CD4-positive, alpha-beta T cell treated with Interleukin-6 for 4 hours (primary cell): ENCODE results near the gene METTL26.

Experiments
- DNase-seq: peaks from one replicate; pipeline ENCODE4 v3.0.0-alpha.2; 2020; ENCODE audit warnings: mixed read lengths

METTL26 gene

DNA sequence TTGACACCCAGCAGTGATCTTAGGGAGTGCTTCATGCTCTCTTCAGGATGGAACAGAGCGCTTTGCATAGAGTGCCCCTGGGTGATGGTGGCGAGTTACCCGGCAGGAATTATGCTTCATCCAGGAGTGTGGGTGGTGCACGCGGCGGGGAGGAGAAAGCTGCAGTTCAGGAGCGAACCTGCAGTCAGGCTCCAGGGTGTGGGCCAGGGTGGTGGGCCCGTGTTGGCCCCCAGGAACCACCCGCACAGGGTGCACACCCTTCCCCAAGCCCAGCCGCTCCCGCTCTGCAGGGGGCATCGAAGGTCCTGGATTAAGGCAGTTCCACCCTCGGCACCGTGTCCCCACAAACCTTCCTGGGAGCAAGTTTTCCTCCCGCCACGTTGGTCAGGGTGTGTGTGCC is 42.3 kb downstream of the METTL26 start:
- DNase-seq: no peak

DNA sequence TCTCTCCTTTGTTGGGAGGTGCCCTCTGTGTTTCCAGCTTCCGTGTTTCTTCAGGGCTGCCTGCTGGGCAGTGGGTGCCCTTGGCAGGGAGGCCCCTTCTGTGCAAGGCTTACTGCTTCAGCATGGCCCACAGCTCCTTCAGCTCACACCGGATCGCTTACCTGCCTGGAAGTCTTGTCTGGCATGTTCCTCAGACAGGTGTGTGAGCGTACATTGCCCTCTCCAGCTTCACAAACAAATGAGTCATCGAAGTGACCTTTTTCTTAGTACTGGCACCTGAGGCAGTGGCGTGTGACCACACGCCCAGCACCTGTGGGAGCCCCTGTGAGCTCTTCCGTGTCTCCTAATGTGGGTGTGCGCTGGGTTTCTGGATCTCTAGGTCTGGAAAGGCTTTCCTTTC is 42.7 kb downstream of the METTL26 start:
- no peak for DNase-seq

DNA sequence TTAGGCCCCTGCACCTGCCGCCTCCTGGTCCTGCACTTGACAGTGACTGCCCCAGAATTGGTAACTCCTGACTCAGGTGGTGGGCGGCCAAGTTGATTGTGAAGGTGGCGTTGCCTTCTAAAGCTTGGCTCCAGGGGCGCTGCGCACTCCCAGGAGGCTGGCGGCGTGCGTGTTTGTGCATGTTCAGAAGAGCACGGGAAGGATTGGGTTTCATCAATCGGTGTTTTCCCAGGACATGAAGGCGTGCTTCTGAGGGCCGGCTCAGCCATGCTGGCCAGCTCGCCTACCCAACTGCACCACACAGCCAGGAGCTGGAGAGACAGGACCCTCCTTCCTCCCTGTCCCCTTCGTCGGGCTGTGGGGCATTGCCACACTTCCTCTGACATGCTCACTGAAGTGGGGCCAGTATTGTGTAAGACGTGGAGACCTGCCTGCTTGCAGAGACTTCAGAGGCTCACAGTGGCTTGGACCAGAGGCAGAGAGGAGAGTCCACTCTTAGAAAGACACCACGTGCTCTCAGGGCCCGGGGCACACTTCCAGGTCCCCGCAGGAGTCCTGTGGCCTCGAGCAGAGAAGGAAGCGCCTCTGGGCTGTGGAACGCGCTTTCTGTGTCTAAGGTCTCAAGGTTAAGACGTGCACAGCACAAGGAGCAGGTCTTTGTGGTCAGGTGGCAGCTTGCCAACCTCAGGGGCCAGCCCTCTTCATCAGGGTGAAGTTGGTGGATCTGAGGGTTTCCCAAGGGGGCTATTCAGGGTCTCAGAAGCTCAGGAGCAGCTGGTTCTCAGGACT is 43.4 kb downstream of the METTL26 start:
- no peak for DNase-seq

DNA sequence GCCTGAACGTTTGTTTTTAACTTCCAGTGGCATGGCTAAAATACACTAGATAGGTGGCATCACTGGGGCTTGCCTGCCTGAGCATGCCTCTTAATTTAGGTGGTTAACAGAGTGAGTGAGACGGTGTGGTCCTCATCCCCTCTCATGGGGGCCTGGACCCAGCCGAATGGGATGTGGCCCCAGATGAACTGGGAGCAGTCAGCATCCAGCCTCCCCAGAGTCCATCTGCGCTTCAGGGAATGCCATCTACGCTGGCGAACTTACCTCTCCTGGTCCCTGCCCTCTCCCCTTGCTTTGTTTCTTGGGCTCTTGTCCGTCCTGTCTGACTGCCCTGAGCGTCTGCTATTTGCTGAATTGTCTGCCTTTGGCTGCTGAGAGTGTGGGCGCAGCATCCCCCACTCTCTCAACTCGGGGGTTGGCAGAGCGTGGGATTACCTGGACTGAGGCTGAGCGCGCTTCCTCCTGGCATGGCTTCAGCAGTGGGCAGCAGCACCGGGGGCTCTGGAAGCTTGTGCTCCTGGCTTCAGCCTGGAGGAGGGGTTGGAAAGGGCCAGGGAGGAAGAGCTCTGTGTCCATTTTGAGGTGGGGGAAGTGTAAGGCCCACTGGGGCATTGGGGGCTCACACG is 44.1 kb downstream of the METTL26 start:
- DNase-seq: no peak

DNA sequence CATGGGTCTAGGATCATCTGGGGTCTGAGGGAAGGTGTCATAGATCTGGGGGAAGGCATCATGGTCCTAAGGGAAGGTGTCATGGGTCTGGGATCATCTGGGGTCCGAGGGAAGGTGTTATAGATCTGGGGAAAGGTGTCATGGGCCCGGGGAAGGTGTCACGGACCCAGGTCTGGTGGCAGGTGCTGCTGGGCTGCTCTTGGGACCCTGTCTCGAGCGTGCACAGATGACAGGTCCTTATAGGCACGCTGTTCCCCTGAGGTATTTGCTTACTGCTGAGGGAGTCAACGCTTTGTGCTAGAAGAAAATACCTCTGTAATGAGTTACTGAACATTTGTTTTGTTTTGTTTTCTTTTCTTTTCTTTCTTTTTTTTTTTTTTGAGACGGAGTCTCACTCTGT is 44.9 kb downstream of the METTL26 start:
- DNase-seq: no peak

DNA sequence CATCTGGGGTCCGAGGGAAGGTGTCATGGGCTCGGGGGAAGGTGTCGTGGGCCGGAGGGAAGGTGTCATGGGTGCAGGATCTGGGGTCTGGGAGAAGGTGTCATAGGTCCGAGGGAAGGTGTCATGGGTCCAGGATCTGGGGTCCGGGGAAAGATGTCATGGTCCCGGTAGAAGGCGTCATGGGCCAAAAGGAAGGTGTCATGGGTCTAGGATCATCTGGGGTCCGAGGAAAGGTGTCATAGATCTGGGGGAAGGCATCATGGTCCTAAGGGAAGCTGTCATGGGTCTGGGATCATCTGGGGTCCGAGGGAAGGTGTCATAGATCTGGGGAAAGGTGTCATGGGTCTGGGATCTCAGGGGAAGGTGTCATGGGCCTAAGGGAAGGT is 45.3 kb downstream of the METTL26 start:
- no peak for DNase-seq

DNA sequence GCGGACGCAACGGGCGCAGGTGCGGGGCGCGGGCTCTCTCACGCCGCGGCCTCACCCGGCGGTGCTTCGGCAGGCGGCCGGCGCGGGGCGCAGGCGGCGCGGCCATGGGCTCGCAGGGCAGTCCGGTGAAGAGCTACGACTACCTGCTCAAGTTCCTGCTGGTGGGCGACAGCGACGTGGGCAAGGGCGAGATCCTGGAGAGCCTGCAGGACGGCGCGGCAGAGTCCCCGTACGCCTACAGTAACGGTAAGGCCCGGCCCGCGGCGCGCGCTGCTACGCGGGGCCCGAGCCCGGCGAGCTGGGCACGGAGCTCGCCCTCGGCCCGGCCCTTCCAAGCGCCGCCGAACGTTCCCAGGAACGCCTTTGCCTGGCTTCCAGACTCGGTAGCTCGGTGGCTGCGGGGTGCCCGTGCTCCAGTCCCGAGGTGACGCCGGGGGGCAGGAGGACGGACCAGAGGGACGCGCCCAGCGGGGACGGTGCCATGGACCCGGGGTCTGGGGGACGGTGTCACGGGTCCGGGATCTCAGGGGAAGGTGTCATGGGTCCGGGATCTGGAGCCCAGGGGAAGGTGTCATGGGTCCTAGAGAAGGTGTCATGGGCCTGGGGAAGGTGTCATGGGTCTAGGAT is 45.8 kb downstream of the METTL26 start:
- DNase-seq: no peak

DNA sequence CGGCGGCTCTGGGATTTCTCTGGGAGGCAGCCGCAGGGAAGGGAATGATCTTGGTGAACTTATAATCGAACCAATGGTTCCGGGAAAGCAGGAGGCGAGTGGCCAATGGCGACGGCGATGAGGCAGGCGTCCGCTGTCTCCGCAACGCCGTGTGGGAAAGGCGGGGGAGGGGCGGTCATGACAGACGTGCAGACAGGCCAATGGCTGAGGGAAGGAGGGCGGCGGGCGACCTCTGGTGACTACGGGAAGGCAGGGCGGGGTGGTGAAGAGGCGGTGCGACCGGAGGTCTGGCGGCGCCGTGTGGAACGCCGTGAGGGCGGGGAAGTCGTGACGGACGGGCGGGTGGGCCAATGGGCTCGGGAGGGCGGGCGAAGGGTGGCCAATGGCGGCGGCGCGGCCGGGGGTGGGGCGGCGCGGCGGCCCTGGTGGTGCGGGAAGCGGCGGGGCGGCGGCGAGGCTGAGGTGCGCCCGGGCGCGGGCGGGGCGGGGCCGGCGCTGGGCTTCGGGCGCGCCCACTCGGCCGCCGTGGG is 46.4 kb downstream of the METTL26 start, which contains the start of gene RAB40C:
Gene RAB40C (plus strand): TSS at position 409 of the 530 bp plus-strand sequence. CDS start 226 bp downstream, outside the sequence.
- DNase-seq: peak; percentile 99

DNA sequence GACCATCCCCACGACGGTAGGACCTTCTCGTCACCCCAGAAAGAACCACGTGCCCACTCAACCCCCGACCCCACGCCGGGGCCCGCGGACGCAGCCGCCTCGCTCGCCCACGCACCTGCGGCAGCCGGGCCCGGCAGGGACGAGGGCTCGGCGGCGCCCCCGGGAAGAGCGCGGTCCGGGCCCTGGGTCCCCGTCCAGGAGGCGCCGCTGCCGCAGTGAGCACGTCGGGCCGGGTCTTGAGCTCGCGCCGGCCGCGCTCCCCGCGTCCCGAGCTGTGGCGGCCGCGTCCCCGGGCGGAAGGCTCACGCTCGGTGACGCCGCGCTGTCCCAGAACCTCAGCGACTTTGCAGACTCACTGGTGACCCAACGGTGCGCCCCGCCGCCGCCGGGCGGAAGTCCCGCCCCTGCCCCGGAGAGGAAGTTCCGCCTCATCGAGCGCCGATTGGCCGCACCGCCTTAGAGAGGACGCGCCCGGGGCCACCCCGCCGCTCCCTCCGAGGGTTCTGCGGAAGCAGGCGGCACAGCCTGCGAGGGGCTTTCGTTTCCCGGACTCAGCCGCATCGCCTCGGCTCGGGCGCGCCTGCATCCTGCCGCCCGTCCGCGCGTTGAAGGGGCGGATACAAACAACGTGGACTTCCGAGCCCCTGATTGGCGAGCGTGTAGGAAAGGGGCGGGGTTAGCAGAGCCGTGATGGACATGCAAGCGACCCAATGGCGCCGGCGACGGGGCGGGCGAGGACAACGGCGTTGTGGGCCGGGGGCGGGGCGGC is 47.0 kb downstream of the METTL26 start:
- peak; percentile 97 for DNase-seq

DNA sequence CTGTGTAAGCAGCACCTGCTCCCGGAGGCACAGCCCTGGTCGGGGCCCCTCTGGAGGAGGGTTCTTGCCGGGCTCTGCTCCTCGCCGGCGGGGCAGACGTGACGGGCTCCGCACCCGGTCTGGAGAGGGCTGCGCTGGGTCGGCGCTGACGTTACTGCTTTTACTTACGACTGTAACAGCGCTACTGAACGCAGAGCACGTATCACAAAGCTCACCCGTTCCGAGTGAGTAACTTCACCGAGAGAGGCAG is 47.5 kb downstream of the METTL26 start:
- peak; percentile 61 for DNase-seq

DNA sequence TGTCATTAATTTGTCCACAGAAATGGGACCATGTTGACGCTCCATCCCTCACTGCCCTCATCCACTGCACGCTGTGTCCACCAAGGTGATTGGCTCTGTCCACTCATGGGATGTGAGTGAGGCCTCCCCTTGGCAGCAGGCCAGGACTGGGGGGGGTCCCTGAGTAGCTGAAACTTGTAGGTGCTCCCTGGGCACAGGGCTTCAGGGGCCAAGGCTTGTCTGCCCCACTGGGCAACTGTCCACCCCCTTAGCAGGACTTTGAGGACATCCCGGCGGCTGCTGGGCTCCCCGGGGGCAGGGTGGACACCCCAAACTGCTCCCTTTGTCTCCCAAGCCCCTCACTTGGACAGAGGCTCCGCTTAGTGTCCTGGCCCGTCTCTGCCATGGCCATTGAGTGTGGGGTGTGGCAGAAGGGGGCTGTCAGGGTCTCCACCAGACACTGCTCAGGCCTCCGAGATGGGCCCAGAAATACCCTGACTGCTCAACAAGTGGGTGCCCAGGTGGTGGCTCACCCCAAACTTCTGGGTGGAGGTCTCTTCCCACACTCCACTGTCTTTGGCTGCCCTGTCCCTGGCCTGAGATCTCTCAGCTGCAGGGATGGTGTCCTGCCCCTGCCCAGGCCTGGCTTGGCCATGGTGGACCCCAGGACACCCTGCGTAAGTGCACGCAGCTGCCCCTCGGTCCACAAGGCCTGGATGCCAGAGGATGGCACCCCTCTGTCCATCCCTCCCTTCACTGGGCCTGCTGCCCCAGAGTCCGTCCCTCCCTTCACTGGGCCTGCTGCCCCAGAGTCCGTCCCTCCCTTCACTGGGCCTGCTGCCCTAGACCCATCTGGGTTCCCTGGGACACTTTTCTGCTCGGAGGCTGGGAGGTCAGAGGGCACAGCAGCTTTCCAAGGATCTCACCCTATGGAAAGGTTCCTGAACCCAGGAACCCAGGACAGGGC is 49.2 kb downstream of the METTL26 start:
- no peak for DNase-seq

DNA sequence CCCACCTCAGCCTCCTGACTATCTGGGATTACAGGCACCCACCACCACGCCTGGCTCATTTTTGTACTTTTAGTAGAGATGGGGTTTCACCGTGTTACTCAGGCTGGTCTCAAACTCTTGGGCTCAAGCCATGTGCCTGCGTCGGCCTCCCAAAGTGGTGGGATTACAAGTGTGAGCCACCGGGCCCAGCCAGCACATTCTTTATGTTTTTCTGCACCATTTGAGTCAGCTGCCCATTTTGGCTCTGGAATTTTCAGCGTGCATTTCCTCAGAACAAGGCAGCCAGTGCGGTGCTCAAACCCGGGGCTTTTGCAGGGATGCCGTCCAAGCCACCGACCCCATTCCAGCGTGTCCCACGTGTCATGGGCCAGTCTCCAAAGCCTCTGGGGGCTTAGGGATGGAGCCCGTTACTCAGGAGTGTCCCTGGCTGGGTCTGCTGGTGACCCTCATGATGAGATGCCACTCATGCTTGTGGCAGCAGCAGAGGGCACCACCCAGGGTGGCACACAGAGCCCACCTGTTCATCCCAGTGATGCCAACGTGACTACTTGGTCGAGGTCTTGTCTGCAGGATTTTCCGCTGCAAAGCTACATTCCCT is 50.0 kb downstream of the METTL26 start:
- no peak for DNase-seq

DNA sequence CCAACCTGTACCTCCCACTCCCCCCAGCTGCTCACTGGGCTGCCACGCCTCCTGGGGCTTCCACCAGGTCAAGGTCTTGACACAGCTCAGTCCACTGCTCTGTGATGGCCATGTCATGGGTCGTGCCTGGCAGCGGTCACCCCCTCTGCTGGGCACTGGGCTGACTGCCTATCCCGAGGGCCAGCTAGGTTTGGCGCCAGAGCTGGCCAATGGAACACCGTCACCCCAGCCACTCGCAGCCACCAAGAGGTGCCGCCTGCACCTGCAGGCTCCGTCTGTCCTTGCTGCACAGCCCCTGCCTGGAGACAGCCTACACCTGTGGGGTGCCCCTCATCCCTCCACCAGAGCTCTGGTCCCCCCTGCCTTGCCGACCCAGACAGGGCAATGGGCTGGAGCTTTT is 50.8 kb downstream of the METTL26 start:
- no peak for DNase-seq
